Measurements from ENCODE around the gene KRT76.

KRT76 gene

GRCh38 chr12:52818887-52819420, 41.8 kb upstream of the KRT76 start:
- TF ChIP-seq REST (IDR thresholded peaks at IDR 0.05; ENCODE audit: insufficient read depth in 1 of 2, low read depth in 2 of 2, low read length in 2 of 2), result no peak
- TF ChIP-seq TAF1 (IDR thresholded peaks at IDR 0.05; ENCODE audit: borderline replicate concordance, insufficient read depth, low read length), result no peak
- TF ChIP-seq POLR2AphosphoS5 (IDR thresholded peaks at IDR 0.05; ENCODE audit: low read depth, low read length), result no peak
- no peak for TF ChIP-seq FOXP2 (optimal IDR thresholded peaks at IDR 0.05; ENCODE audit: borderline replicate concordance, extremely low read depth, extremely low read length, insufficient read depth)
- no peak for TF ChIP-seq SIN3A (IDR thresholded peaks at IDR 0.05; ENCODE audit: borderline replicate concordance, insufficient read depth, low read length)

- no peak for TF ChIP-seq POLR2AphosphoS5 (IDR thresholded peaks at IDR 0.05; ENCODE audit: low read depth, low read length)
- no peak for TF ChIP-seq REST (IDR thresholded peaks at IDR 0.05; ENCODE audit: insufficient read depth in 1 of 2, low read depth in 2 of 2, low read length in 2 of 2)
- TF ChIP-seq SIN3A (IDR thresholded peaks at IDR 0.05; ENCODE audit: borderline replicate concordance, insufficient read depth, low read length), result no peak
- no peak for TF ChIP-seq FOXP2 (optimal IDR thresholded peaks at IDR 0.05; ENCODE audit: borderline replicate concordance, extremely low read depth, extremely low read length, insufficient read depth)
- no peak for TF ChIP-seq TAF1 (IDR thresholded peaks at IDR 0.05; ENCODE audit: borderline replicate concordance, insufficient read depth, low read length)
These were observed 41.2 kb upstream of the KRT76 start for GRCh38 chr12:52818388-52818787.

GRCh38 chr12:52817699-52818238, 40.6 kb upstream of the KRT76 start:
- TF ChIP-seq POLR2AphosphoS5 (IDR thresholded peaks at IDR 0.05; ENCODE audit: low read depth, low read length) (no peak), SIN3A (IDR thresholded peaks at IDR 0.05; ENCODE audit: borderline replicate concordance, insufficient read depth, low read length) (no peak), FOXP2 (optimal IDR thresholded peaks at IDR 0.05; ENCODE audit: borderline replicate concordance, extremely low read depth, extremely low read length, insufficient read depth) (no peak), REST (IDR thresholded peaks at IDR 0.05; ENCODE audit: insufficient read depth in 1 of 2, low read depth in 2 of 2, low read length in 2 of 2) (no peak), TAF1 (IDR thresholded peaks at IDR 0.05; ENCODE audit: borderline replicate concordance, insufficient read depth, low read length) (no peak)

GRCh38 chr12:52817003-52817698, 40.0 kb upstream of the KRT76 start:
- TF ChIP-seq SIN3A (IDR thresholded peaks at IDR 0.05; ENCODE audit: borderline replicate concordance, insufficient read depth, low read length) (no peak), REST (IDR thresholded peaks at IDR 0.05; ENCODE audit: insufficient read depth in 1 of 2, low read depth in 2 of 2, low read length in 2 of 2) (no peak), TAF1 (IDR thresholded peaks at IDR 0.05; ENCODE audit: borderline replicate concordance, insufficient read depth, low read length) (no peak), POLR2AphosphoS5 (IDR thresholded peaks at IDR 0.05; ENCODE audit: low read depth, low read length) (no peak), FOXP2 (optimal IDR thresholded peaks at IDR 0.05; ENCODE audit: borderline replicate concordance, extremely low read depth, extremely low read length, insufficient read depth) (no peak)
